Measurements from ENCODE around the gene PRTG. TPM values are rescaled to one million over a fixed set of nuclear protein-coding genes. Genes with fewer than 3 reads are reported as not detected.
"Not testable (repeated sequence)": the region's sequence is repeated elsewhere in the genome, so short reads cannot be mapped to it uniquely, and the experiment has no call there.

The PRTG gene
- total and polyA plus RNA-seq, 10 of the 15 experiments (the other 5 are each of a cell fraction or from before 2014, with no cell fraction given) = under 0.01 to 0.25 TPM; not detected in 8

GRCh38 chr15:55736756-55737155 is 6.2 kb downstream of the PRTG start:
- no peak overlapping the region for H3K9ac ChIP-seq (ENCODE audit: control insufficient read depth, insufficient read depth, low read length)
- ATAC-seq (no peak), DNase-seq (ENCODE audit: low read depth, low spot score) (no peak), FAIRE-seq (no peak)
- ChIA-PET CTCF (interaction anchor here (0.8 kb wide), 1 partner anchor 10 kb away, joined by 3 read pairs; no protein-coding TSS in a partner anchor), RAD21 (ENCODE audit: unreplicated experiment) (no interaction called here), POLR2A (no interaction called here), SMC1A (ENCODE audit: uncharacterized antibody, unreplicated experiment) (interaction anchor here (1.0 kb wide), 1 partner anchor 19 kb away, joined by 3 read pairs; no protein-coding TSS in a partner anchor)
- no peak overlapping the region for H3K4me2 ChIP-seq (ENCODE audit: control insufficient read depth, insufficient read depth)
- H3K27me3 ChIP-seq (replicated peaks in 1 of 2; ENCODE audit: control insufficient read depth in 2 of 2, insufficient read depth in 2 of 2, low read length in 1 of 2) = peaks cover 3 to 5% of the 10 kb centered on the region in 2 experiments
- no peaks in the 10 kb centered on the region for H3K4me1 ChIP-seq (ENCODE audit: control insufficient read depth, insufficient read depth, low read length)
- TF ChIP-seq SP1 (IDR thresholded peaks at IDR 0.05; ENCODE audit: low read depth, low read length) (no peak), CBFB (IDR thresholded peaks at IDR 0.05; ENCODE audit: low read depth) (no peak)
- no peak overlapping the region for H3K27ac ChIP-seq (ENCODE audit: control insufficient read depth, insufficient read depth)
- H3K4me3 ChIP-seq = no peak overlapping the region
- no peak overlapping the region for H2AFZ ChIP-seq (ENCODE audit: control insufficient read depth, low read depth, low read length)
- no peaks in the 10 kb centered on the region for H4K20me1 ChIP-seq (ENCODE audit: control insufficient read depth, insufficient read depth)
- H3K79me2 ChIP-seq (ENCODE audit: control insufficient read depth, insufficient read depth, low read length) = no peaks in the 10 kb centered on the region
- no peaks in the 10 kb centered on the region for H3K36me3 ChIP-seq (ENCODE audit: control insufficient read depth in 2 of 2, insufficient read depth in 2 of 2, low read length in 1 of 2)
- intact Hi-C loops (cut with micrococcal nuclease; ENCODE audit: unreplicated experiment) = no loop called here
- no peaks in the 10 kb centered on the region for H3K9me3 ChIP-seq (replicated peaks; ENCODE audit: control insufficient read depth, insufficient read depth, low read length)
- in situ Hi-C loops (cut with MboI) = no loop called here
- BruUV-seq (replicated peaks) = no TSS peak
- 15% methylated on average over 3 of the region's 3 CpGs for WGBS (ENCODE audit: insufficient coverage, insufficient replicate concordance, low lambda C conversion rate, missing lambda C conversion rate)

GRCh38 chr15:55734641-55735040 is 8.3 kb downstream of the PRTG start:
- Histone ChIP-seq H2AFZ (ENCODE audit: control insufficient read depth, low read depth, low read length) (no peak overlapping the region), H4K20me1 (ENCODE audit: control insufficient read depth, insufficient read depth) (no peaks in the 10 kb centered on the region), H3K27ac (ENCODE audit: control insufficient read depth, insufficient read depth) (no peak overlapping the region), H3K79me2 (ENCODE audit: control insufficient read depth, insufficient read depth, low read length) (no peaks in the 10 kb centered on the region), H3K9ac (ENCODE audit: control insufficient read depth, insufficient read depth, low read length) (no peak overlapping the region), H3K9me3 (replicated peaks; ENCODE audit: control insufficient read depth, insufficient read depth, low read length) (no peaks in the 10 kb centered on the region), H3K4me1 (ENCODE audit: control insufficient read depth, insufficient read depth, low read length) (no peaks in the 10 kb centered on the region), H3K27me3 (replicated peaks in 1 of 2; ENCODE audit: control insufficient read depth in 2 of 2, insufficient read depth in 2 of 2, low read length in 1 of 2) (no peaks in the 10 kb centered on the region; a peak in 1 of 4 replicates), H3K4me3 (no peak overlapping the region), H3K4me2 (ENCODE audit: control insufficient read depth, insufficient read depth) (no peak overlapping the region), H3K36me3 (ENCODE audit: control insufficient read depth in 2 of 2, insufficient read depth in 2 of 2, low read length in 1 of 2) (no peaks in the 10 kb centered on the region)
- ChIA-PET POLR2A (no interaction called here), RAD21 (ENCODE audit: unreplicated experiment) (no interaction called here), CTCF (no interaction called here), SMC1A (ENCODE audit: uncharacterized antibody, unreplicated experiment) (interaction anchor here (1.7 kb wide), 1 partner anchor 11 kb away, joined by 5 read pairs; no protein-coding TSS in a partner anchor)
- WGBS (ENCODE audit: insufficient coverage, insufficient replicate concordance, low lambda C conversion rate, missing lambda C conversion rate) = 41% methylated on average over 2 of the region's 2 CpGs
- DNase-seq (ENCODE audit: low read depth, low spot score) (no peak), FAIRE-seq (no peak), ATAC-seq (no peak)
- in situ Hi-C loops (cut with MboI) = no loop called here
- no peak for TF ChIP-seq GATAD2B (conservative IDR thresholded peaks at IDR 0.05; ENCODE audit: low read depth)
- TF ChIP-seq HDAC2 (IDR thresholded peaks at IDR 0.05) = no peak
- TF ChIP-seq CHD2 (IDR thresholded peaks at IDR 0.05; ENCODE audit: borderline replicate concordance, low read depth, low read length) = no peak
- TF ChIP-seq KAT2A (conservative IDR thresholded peaks at IDR 0.05; ENCODE audit: control insufficient read depth, low read depth, low read length) = no peak
- no peak for TF ChIP-seq BCL3 (IDR thresholded peaks at IDR 0.05; ENCODE audit: borderline replicate concordance, insufficient read depth, low read depth, low read length, poor library complexity, severe bottlenecking)
- TF ChIP-seq SMARCA5 (IDR thresholded peaks at IDR 0.05) = no peak
- intact Hi-C loops (cut with micrococcal nuclease; ENCODE audit: unreplicated experiment) = no loop called here
- BruUV-seq (replicated peaks) = no TSS peak

GRCh38 chr15:55733461-55733860 is 9.5 kb downstream of the PRTG start:
- H3K4me1 ChIP-seq (ENCODE audit: control insufficient read depth, insufficient read depth, low read length); in situ Hi-C loops (cut with MboI); H3K27ac ChIP-seq (ENCODE audit: control insufficient read depth, insufficient read depth); H3K9me3 ChIP-seq (replicated peaks; ENCODE audit: control insufficient read depth, insufficient read depth, low read length); H3K9ac ChIP-seq (ENCODE audit: control insufficient read depth, insufficient read depth, low read length); H2AFZ ChIP-seq (ENCODE audit: control insufficient read depth, low read depth, low read length); H3K36me3 ChIP-seq (ENCODE audit: control insufficient read depth in 2 of 2, insufficient read depth in 2 of 2, low read length in 1 of 2); H3K79me2 ChIP-seq (ENCODE audit: control insufficient read depth, insufficient read depth, low read length); FAIRE-seq; H3K4me3 ChIP-seq; DNase-seq (ENCODE audit: low read depth, low spot score); H4K20me1 ChIP-seq (ENCODE audit: control insufficient read depth, insufficient read depth); POLR2A ChIA-PET; RAD21 ChIA-PET (ENCODE audit: unreplicated experiment); intact Hi-C loops (cut with micrococcal nuclease; ENCODE audit: unreplicated experiment); SMC1A ChIA-PET (ENCODE audit: uncharacterized antibody, unreplicated experiment); H3K4me2 ChIP-seq (ENCODE audit: control insufficient read depth, insufficient read depth); BruUV-seq (replicated peaks); H3K27me3 ChIP-seq (replicated peaks in 1 of 2; ENCODE audit: control insufficient read depth in 2 of 2, insufficient read depth in 2 of 2, low read length in 1 of 2); ATAC-seq: not testable (repeated sequence)
- WGBS (ENCODE audit: insufficient coverage, insufficient replicate concordance, low lambda C conversion rate, missing lambda C conversion rate) = 52% methylated on average over 6 of the region's 7 CpGs
- CTCF ChIA-PET = interaction anchor here (0.7 kb wide), 1 partner anchor 16 kb away, joined by 3 read pairs; no protein-coding TSS in a partner anchor
